ENCODE measurements around the gene GAL3ST1. TPM values are rescaled to one million over a fixed set of nuclear protein-coding genes. Genes with fewer than 3 reads are reported as not detected.

GAL3ST1 gene
- total and polyA plus RNA-seq, 9 donors, result 1.1 to 4.1 (median 1.9) TPM; not detected in 1

DNA sequence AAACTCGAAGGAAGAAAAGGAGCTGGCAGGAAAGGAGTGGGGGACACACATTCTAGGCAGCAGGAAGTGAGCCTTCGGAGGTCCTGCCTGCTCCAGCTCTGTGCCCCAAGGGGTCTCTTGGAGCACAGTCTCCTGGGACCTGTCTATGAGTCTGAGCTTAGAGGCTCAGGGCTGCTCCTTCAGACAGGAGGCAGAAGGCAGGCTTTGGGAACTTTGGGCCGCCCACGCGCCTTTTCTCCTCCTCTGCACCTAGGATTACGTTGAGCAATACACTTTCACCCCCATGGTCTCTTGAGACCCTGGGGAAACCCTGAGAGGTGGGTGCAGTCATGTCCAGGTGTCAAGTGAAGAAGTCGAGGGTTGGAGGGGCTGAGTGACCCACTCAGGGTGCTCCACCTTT is 33.5 kb upstream of the GAL3ST1 start:
- no peaks in the 10 kb centered on the region for H3K9me3 ChIP-seq
- DNase-seq, result no peak
- intact Hi-C loops (cut with DNase I), result no loop called here
- 65 to 69% (median 65%) methylated on average over 7 of the region's 7 CpGs for WGBS, 3 donors
- H3K36me3 ChIP-seq, result no peaks in the 10 kb centered on the region
- H3K4me3 ChIP-seq, result no peak overlapping the region
- no peak overlapping the region for H3K27ac ChIP-seq
- no peaks in the 10 kb centered on the region for H3K27me3 ChIP-seq
- H3K4me1 ChIP-seq (ENCODE audit: insufficient read depth), result peaks cover 8% of the 10 kb centered on the region
- no peak for TF ChIP-seq EP300 (IDR thresholded peaks at IDR 0.05)
- TF ChIP-seq POLR2A (IDR thresholded peaks at IDR 0.05), result no peak
- TF ChIP-seq, protein P1, sequence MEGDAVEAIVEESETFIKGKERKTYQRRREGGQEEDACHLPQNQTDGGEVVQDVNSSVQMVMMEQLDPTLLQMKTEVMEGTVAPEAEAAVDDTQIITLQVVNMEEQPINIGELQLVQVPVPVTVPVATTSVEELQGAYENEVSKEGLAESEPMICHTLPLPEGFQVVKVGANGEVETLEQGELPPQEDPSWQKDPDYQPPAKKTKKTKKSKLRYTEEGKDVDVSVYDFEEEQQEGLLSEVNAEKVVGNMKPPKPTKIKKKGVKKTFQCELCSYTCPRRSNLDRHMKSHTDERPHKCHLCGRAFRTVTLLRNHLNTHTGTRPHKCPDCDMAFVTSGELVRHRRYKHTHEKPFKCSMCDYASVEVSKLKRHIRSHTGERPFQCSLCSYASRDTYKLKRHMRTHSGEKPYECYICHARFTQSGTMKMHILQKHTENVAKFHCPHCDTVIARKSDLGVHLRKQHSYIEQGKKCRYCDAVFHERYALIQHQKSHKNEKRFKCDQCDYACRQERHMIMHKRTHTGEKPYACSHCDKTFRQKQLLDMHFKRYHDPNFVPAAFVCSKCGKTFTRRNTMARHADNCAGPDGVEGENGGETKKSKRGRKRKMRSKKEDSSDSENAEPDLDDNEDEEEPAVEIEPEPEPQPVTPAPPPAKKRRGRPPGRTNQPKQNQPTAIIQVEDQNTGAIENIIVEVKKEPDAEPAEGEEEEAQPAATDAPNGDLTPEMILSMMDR (IDR thresholded peaks at IDR 0.05), result no peak

DNA sequence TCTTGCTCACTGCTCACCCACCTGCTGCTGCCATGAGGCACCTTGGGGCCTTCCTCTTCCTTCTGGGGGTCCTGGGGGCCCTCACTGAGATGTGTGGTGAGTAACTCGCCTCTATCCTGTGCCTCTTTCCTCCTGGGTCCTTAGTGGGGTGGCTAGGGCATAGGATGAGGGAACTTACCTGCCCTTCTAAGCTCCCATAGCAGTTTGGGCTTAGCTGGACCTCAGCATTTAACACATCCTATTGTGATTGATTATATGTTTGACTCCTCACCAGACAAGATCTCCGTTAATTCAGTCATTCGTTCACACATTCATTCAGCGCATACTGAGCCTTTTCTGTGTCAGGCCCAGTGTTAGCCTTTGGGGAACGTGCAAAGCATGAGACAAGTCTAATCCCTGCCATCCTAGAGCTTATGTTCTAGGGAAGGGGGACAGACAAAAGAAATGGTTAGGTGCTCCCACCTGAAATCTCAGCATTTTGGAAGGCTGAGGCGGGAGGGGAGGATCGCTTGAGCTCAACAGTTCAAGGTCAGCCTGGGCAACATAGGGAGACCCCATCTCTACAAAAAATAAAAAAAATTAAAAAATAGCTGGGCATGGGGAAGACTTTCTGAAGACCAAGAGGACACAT is 33.0 kb upstream of the GAL3ST1 start:
- Histone ChIP-seq H3K4me1 (ENCODE audit: insufficient read depth) (peaks cover 8% of the 10 kb centered on the region), H3K27me3 (no peaks in the 10 kb centered on the region), H3K4me3 (peak overlapping the region; percentile 49), H3K9me3 (no peaks in the 10 kb centered on the region), H3K27ac (no peak overlapping the region), H3K36me3 (no peaks in the 10 kb centered on the region)
- 57 to 62% (median 60%) methylated on average over 7 of the region's 7 CpGs for WGBS, 3 donors
- intact Hi-C loops (cut with DNase I), result no loop called here
- DNase-seq, result no peak
- no peak for TF ChIP-seq EP300 (IDR thresholded peaks at IDR 0.05)
- TF ChIP-seq, protein P1 (IDR thresholded peaks at IDR 0.05), result no peak
- no peak for TF ChIP-seq POLR2A (IDR thresholded peaks at IDR 0.05)

DNA sequence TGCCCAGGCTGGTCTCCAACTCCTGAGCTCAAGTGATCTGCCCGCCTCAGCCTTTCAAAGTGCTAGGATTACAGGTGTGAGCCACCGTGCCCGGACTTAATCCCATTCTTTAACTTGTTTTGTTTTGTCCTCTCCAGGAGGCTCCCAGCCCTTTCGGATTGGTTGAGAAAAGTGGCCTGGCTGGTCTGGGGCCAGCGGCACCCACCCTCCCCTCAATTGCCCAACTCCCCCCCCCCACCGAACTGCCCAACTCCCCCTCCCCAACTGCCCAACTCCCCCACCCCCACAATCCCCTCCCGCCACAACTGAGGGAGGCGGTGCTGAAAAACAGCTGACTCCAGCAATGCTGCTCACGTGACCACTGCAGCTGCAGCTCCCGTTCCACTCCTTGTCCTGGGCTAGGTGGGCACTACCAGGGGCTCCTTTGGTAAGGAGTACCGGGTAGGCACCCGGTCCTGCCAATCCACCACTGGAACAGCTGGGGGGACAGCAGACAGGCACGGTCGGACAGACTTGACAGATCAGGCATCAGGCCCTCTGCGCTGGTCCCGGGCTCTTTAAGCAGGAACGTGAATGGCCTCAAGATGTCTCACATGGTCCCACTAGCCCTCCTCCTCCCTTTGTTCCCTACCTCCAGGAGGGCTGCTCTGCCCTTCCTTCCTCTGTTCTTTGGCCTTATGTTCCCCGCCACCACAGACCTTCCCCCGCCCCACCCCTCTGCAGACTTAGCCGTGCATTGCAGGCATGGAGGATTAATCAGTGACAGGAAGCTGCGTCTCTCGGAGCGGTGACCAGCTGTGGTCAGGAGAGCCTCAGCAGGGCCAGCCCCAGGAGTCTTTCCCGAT is 32.2 kb upstream of the GAL3ST1 start, which contains the start of gene TCN2:
TCN2 (plus strand) TSS at position 720 of the 845 bp plus-strand sequence. CDS start 158 bp downstream, outside the sequence.
- intact Hi-C loops (cut with DNase I), result no loop called here
- H3K9me3 ChIP-seq, result no peaks in the 10 kb centered on the region
- peak; percentile 68 to 77 (median 73) for DNase-seq
- no peak for TF ChIP-seq EP300 (IDR thresholded peaks at IDR 0.05)
- TF ChIP-seq, protein P1 (IDR thresholded peaks at IDR 0.05), result no peak
- no peak for TF ChIP-seq POLR2A (IDR thresholded peaks at IDR 0.05)
- 1 to 3% (median 2%) methylated on average over 22 to 24 of the region's 24 CpGs for WGBS, 3 donors
- peak within 1 kb of the TSS; percentile 49 for H3K4me3 ChIP-seq
- no peaks in the 10 kb centered on the region for H3K27me3 ChIP-seq
- no peak within 1 kb of the TSS for H3K27ac ChIP-seq
- H3K4me1 ChIP-seq (ENCODE audit: insufficient read depth), result peaks cover 8% of the 10 kb centered on the region
- no peaks in the 10 kb centered on the region for H3K36me3 ChIP-seq

DNA sequence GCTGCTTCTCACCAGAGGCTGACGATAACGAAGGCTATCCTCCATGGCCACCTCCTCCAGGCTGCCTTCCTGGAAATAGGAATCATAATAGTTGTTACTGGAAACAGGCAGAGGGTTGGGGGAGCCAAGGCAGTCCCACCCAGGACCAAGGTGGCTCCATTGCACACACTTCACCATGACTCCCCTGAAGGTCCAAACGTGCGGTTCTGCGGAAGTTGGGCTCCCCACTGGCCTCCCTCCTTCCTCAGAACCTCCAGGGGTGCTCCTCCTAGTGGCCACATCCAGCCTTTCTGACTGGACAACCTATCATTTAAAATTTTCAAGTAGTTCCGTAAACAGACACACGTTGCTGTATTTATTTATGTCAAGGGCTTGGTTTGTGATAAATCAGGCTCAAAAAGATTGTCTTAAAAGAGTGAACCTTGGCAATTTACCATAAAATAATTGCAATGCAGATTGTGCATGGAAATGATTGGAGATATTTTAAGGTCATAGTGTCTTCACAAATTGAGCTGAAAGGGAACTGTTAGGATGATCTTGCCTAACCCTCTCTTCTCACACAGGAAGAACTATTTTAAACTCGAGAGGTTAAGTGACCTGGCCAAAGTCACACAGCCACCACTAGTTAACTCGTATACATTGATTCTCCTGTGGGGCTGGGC is 31.1 kb upstream of the GAL3ST1 start:
- Histone ChIP-seq H3K27me3 (no peaks in the 10 kb centered on the region), H3K9me3 (no peaks in the 10 kb centered on the region), H3K4me3 (peak overlapping the region; percentile 49), H3K4me1 (ENCODE audit: insufficient read depth) (peaks cover 8% of the 10 kb centered on the region), H3K27ac (no peak overlapping the region), H3K36me3 (no peaks in the 10 kb centered on the region)
- DNase-seq, result peak in 3 of 5 donors; percentile 27 to 52 (median 47)
- WGBS, 3 donors, result 26 to 28% (median 27%) methylated on average over 9 of the region's 9 CpGs
- intact Hi-C loops (cut with DNase I), result no loop called here
- TF ChIP-seq EP300 (IDR thresholded peaks at IDR 0.05) (no peak), POLR2A (IDR thresholded peaks at IDR 0.05) (no peak)
- TF ChIP-seq, protein P1 (IDR thresholded peaks at IDR 0.05), result peak in 2 of 3 donors; percentile 29 to 32

Measured in ovary (tissue), 9 donors.